IPS-18a (cell line): ENCODE measurements around the gene LINC00237.

Source experiments
- H3K27ac ChIP-seq: one replicate; pipeline ENCODE4 v1.5.1; 2013; ENCODE audit warnings: low read length
- H3K27me3 ChIP-seq: one replicate; pipeline ENCODE4 v1.6.1; 2013; ENCODE audit warnings: mild to moderate bottlenecking, low read length; ENCODE audit not compliant: control insufficient read depth, insufficient read depth
- H3K36me3 ChIP-seq: one replicate; pipeline ENCODE4 v1.6.1; 2013; ENCODE audit warnings: low read depth, low read length; ENCODE audit not compliant: control insufficient read depth
- H3K4me1 ChIP-seq: one replicate; pipeline ENCODE4 v1.6.1; 2013; ENCODE audit warnings: low read depth, low read length; ENCODE audit not compliant: control insufficient read depth
- H3K4me3 ChIP-seq: one replicate; pipeline ENCODE4 v1.5.1; 2013; ENCODE audit warnings: low read length
- H3K9ac ChIP-seq: one replicate; pipeline ENCODE4 v1.6.1; 2013; ENCODE audit warnings: mild to moderate bottlenecking, low read length, moderate library complexity
- H3K9me3 ChIP-seq: one replicate; pipeline ENCODE4 v1.6.1; 2013; ENCODE audit warnings: low read depth, low read length; ENCODE audit not compliant: control insufficient read depth

LINC00237 gene

GRCh38 chr20:21137078-21137477 is 30.9 kb upstream of the LINC00237 start:
- Histone ChIP-seq H3K9ac (no peak overlapping the region), H3K4me3 (no peak overlapping the region), H3K36me3 (peaks cover 4% of the 10 kb centered on the region), H3K27me3 (no peaks in the 10 kb centered on the region), H3K27ac (no peak overlapping the region), H3K4me1 (no peaks in the 10 kb centered on the region), H3K9me3 (no peaks in the 10 kb centered on the region)

- H3K27me3 ChIP-seq, result no peaks in the 10 kb centered on the region
- H3K27ac ChIP-seq, result no peak overlapping the region
- no peak overlapping the region for H3K4me3 ChIP-seq
- H3K9me3 ChIP-seq, result no peaks in the 10 kb centered on the region
- H3K36me3 ChIP-seq, result peaks cover 4% of the 10 kb centered on the region
- H3K9ac ChIP-seq, result no peak overlapping the region
- no peaks in the 10 kb centered on the region for H3K4me1 ChIP-seq
Measured at GRCh38 chr20:21136015-21136732, 30.0 kb upstream of the LINC00237 start.

- Histone ChIP-seq H3K4me1 (peaks cover 4% of the 10 kb centered on the region), H3K36me3 (peaks cover 4% of the 10 kb centered on the region)
Measured at GRCh38 chr20:21134883-21135493, 28.8 kb upstream of the LINC00237 start.

GRCh38 chr20:21133917-21134622 is 27.9 kb upstream of the LINC00237 start:
- H3K9ac ChIP-seq, result no peak overlapping the region
- H3K9me3 ChIP-seq, result no peaks in the 10 kb centered on the region
- H3K4me1 ChIP-seq, result peaks cover 5% of the 10 kb centered on the region
- peaks cover 4% of the 10 kb centered on the region for H3K36me3 ChIP-seq
- H3K27ac ChIP-seq, result no peak overlapping the region
- H3K27me3 ChIP-seq, result no peaks in the 10 kb centered on the region
- H3K4me3 ChIP-seq, result no peak overlapping the region

More at GRCh38 chr20:21134883-21135493, 28.8 kb upstream of the LINC00237 start:
- H3K27me3 ChIP-seq, result no peaks in the 10 kb centered on the region
- no peaks in the 10 kb centered on the region for H3K9me3 ChIP-seq
- H3K27ac ChIP-seq, result no peak overlapping the region
- no peak overlapping the region for H3K4me3 ChIP-seq
- no peak overlapping the region for H3K9ac ChIP-seq

- H3K36me3 ChIP-seq, result peaks cover 4% of the 10 kb centered on the region
- no peak overlapping the region for H3K27ac ChIP-seq
- no peaks in the 10 kb centered on the region for H3K9me3 ChIP-seq
Measured at GRCh38 chr20:21133404-21133803, 27.2 kb upstream of the LINC00237 start.

GRCh38 chr20:21129861-21130260 is 23.7 kb upstream of the LINC00237 start:
- Histone ChIP-seq H3K9me3 (no peaks in the 10 kb centered on the region), H3K27ac (no peak overlapping the region), H3K9ac (no peak overlapping the region), H3K4me3 (no peak overlapping the region), H3K36me3 (no peaks in the 10 kb centered on the region), H3K27me3 (peaks cover 6% of the 10 kb centered on the region), H3K4me1 (peaks cover 10% of the 10 kb centered on the region)

More at GRCh38 chr20:21133404-21133803, 27.2 kb upstream of the LINC00237 start:
- H3K9ac ChIP-seq, result no peak overlapping the region
- H3K27me3 ChIP-seq, result no peaks in the 10 kb centered on the region
- no peak overlapping the region for H3K4me3 ChIP-seq
- peaks cover 5% of the 10 kb centered on the region for H3K4me1 ChIP-seq

GRCh38 chr20:21127201-21127981 is 21.2 kb upstream of the LINC00237 start:
- Histone ChIP-seq H3K9me3 (no peaks in the 10 kb centered on the region), H3K27ac (no peak overlapping the region), H3K36me3 (no peaks in the 10 kb centered on the region), H3K4me3 (peak overlapping the region; percentile 94), H3K9ac (no peak overlapping the region), H3K4me1 (peaks cover 10% of the 10 kb centered on the region), H3K27me3 (peaks cover 8% of the 10 kb centered on the region)

- Histone ChIP-seq H3K9ac (peak overlapping the region; percentile 69), H3K4me1 (peaks cover 10% of the 10 kb centered on the region), H3K9me3 (no peaks in the 10 kb centered on the region), H3K27me3 (peaks cover 8% of the 10 kb centered on the region), H3K36me3 (no peaks in the 10 kb centered on the region), H3K4me3 (peak overlapping the region; percentile 94), H3K27ac (no peak overlapping the region)
Measured at GRCh38 chr20:21126581-21126870, 20.4 kb upstream of the LINC00237 start.

GRCh38 chr20:21125849-21126580 is 19.9 kb upstream of the LINC00237 start, which contains the start of gene KIZ:
KIZ (plus strand) TSS chr20:21126082; CDS start chr20:21126116, 34 bp downstream.
- H3K36me3 ChIP-seq, result no peaks in the 10 kb centered on the region
- no peak within 1 kb of the TSS for H3K27ac ChIP-seq
- peaks cover 10% of the 10 kb centered on the region for H3K4me1 ChIP-seq
- peak within 1 kb of the TSS; percentile 69 for H3K9ac ChIP-seq
- H3K9me3 ChIP-seq, result no peaks in the 10 kb centered on the region
- peaks cover 8% of the 10 kb centered on the region for H3K27me3 ChIP-seq
- peak within 1 kb of the TSS; percentile 94 for H3K4me3 ChIP-seq

GRCh38 chr20:21125072-21125848 is 19.1 kb upstream of the LINC00237 start:
- Histone ChIP-seq H3K4me1 (peaks cover 9% of the 10 kb centered on the region), H3K27ac (no peak overlapping the region), H3K9me3 (no peaks in the 10 kb centered on the region), H3K9ac (peak overlapping the region; percentile 40), H3K4me3 (peak overlapping the region; percentile 90), H3K27me3 (peaks cover 8% of the 10 kb centered on the region), H3K36me3 (no peaks in the 10 kb centered on the region)
